Loucy (cell line): ENCODE results near the gene EEF1A2.

Experiments used
- CTCF ChIP-seq: fragments of 200-600 bp; sonication (generic); conservative IDR thresholded peaks from 2 replicates; pipeline ENCODE4 v1.5.1; 2014; ENCODE audit warnings: mild to moderate bottlenecking, antibody characterized with exemption, low read length
- EZH2phosphoT487 ChIP-seq: fragments of 200-600 bp; IDR thresholded peaks from 2 replicates; pipeline ENCODE4 v1.6.1; 2018; ENCODE audit warnings: antibody characterized with exemption, mild to moderate bottlenecking, moderate library complexity, borderline replicate concordance

- TF ChIP-seq CTCF = no peak
- TF ChIP-seq EZH2phosphoT487 = no peak
Measured at GRCh38 chr20:63534427-63534830, 35.5 kb upstream of the EEF1A2 start.
